Activated CD4-positive, alpha-beta T cell treated with anti-CD3 and anti-CD28 coated beads, Interleukin-2, amount 50 U/mL, for 48 hours (primary cell): ENCODE data around the gene KEL.

ENCODE experiments used
- DNase-seq, 2 experiments: peaks; one replicate each; pipeline ENCODE4 v3.0.0-alpha.2; 2020

KEL gene

GRCh38 chr7:142927085-142927745, 34.9 kb downstream of the KEL start:
- no peak for DNase-seq

GRCh38 chr7:142925413-142925812, 36.8 kb downstream of the KEL start:
- DNase-seq: no peak

- no peak for DNase-seq
These were observed 38.8 kb downstream of the KEL start for GRCh38 chr7:142923391-142923790.

- no peak for DNase-seq
These were observed 42.5 kb downstream of the KEL start for GRCh38 chr7:142919656-142920055.

- no peak for DNase-seq
These were observed 43.3 kb downstream of the KEL start for GRCh38 chr7:142918901-142919300.

- no peak for DNase-seq
These were observed 44.7 kb downstream of the KEL start for GRCh38 chr7:142917447-142917846.

- no peak for DNase-seq
These were observed 45.7 kb downstream of the KEL start for GRCh38 chr7:142916508-142916907.

GRCh38 chr7:142915315-142915714, 46.8 kb downstream of the KEL start:
- DNase-seq: no peak

GRCh38 chr7:142914121-142914520, 48.0 kb downstream of the KEL start:
- DNase-seq: no peak

- DNase-seq: no peak
These were observed 48.6 kb downstream of the KEL start for GRCh38 chr7:142913566-142913965.

GRCh38 chr7:142913051-142913450, 49.1 kb downstream of the KEL start:
- no peak for DNase-seq

GRCh38 chr7:142910481-142910880, 51.7 kb downstream of the KEL start:
- DNase-seq: no peak

GRCh38 chr7:142910031-142910433, 52.1 kb downstream of the KEL start:
- DNase-seq: no peak

- DNase-seq: no peak
These were observed 53.0 kb downstream of the KEL start for GRCh38 chr7:142908921-142909890.

- no peak for DNase-seq
These were observed 53.9 kb downstream of the KEL start for GRCh38 chr7:142908290-142908689.

GRCh38 chr7:142906643-142907042, 55.5 kb downstream of the KEL start:
- DNase-seq: no peak

- no peak for DNase-seq
These were observed 56.4 kb downstream of the KEL start for GRCh38 chr7:142905759-142906158.

- no peak for DNase-seq
These were observed 58.0 kb downstream of the KEL start for GRCh38 chr7:142904128-142904527.

- DNase-seq: no peak
These were observed 60.5 kb downstream of the KEL start for GRCh38 chr7:142901426-142902259.

- no peak for DNase-seq
These were observed 62.5 kb downstream of the KEL start for GRCh38 chr7:142899661-142900060.

GRCh38 chr7:142898377-142899170, 63.6 kb downstream of the KEL start:
- no peak for DNase-seq

- no peak for DNase-seq
These were observed 64.5 kb downstream of the KEL start for GRCh38 chr7:142897691-142898090.
